Sigmoid colon (tissue), 7 donors: Measurements from ENCODE around the gene CDC42EP2. TPM values are rescaled to one million over a fixed set of nuclear protein-coding genes. Genes with fewer than 3 reads are reported as not detected.
A peak's percentile ranks its signal among the peaks of the same experiment; 100 is the strongest.

Experiments
- DNase-seq: peaks from one replicate; pipeline ENCODE4 v3.0.0-alpha.2; 2019
- H3K27ac ChIP-seq, 4 donors: fragments of 200-600 bp; sonication (generic); one replicate each; pipeline ENCODE4 v1.5.1; 2016 to 2019; ENCODE audit warnings: mild to moderate bottlenecking in 1 of 4
- H3K27me3 ChIP-seq, 3 donors: fragments of 200-600 bp; sonication (generic); one replicate each; pipeline ENCODE4 v1.5.1; 2019; ENCODE audit warnings: mild to moderate bottlenecking in 1 of 3
- H3K36me3 ChIP-seq, 4 donors: fragments of 200-600 bp; sonication (generic); one replicate each; pipeline ENCODE4 v1.5.1; 2016 to 2019
- H3K4me1 ChIP-seq, 4 donors: fragments of 200-600 bp; sonication (generic); one replicate each; pipeline ENCODE4 v1.5.1; 2017 to 2019
- H3K4me3 ChIP-seq, 4 donors: fragments of 200-600 bp; sonication (generic); one replicate each; pipeline ENCODE4 v1.5.1; 2017 to 2019; ENCODE audit warnings: mild to moderate bottlenecking in 2 of 4, moderate library complexity in 1 of 4
- H3K9me3 ChIP-seq, 4 donors: fragments of 200-600 bp in 3 of 4; sonication (generic) in 3 of 4; one replicate each; pipeline versions ENCODE4 v1.5.1 to v1.6.1; 2013 to 2019
- EP300 ChIP-seq, 4 donors: sonication (generic); formaldehyde crosslinking; IDR thresholded peaks; one replicate each; pipeline ENCODE4 v1.6.1; 2017; ENCODE audit warnings: antibody characterized with exemption in 4 of 4
- POLR2A ChIP-seq, 2 donors: fragments of 450-650 bp; IDR thresholded peaks; one replicate each; pipeline ENCODE4 v1.6.1; 2016; ENCODE audit warnings: antibody characterized with exemption in 2 of 2, mild to moderate bottlenecking in 2 of 2, moderate library complexity in 2 of 2
- POLR2AphosphoS5 ChIP-seq, 4 donors: sonication (generic); formaldehyde crosslinking; IDR thresholded peaks; one replicate each; pipeline ENCODE4 v1.6.1; 2017; ENCODE audit warnings: antibody characterized with exemption in 4 of 4
- WGBS, 2 donors: extraction: QIAGEN DNeasy Blood & Tissue Kit; methylation state at CpG; one replicate each; pipeline ENCODE4 v1.1.7; 2013; 5-methylcytosine and 5-hydroxymethylcytosine counted together
- intact Hi-C: fragments of 100-400 bp; cut with DNase I; formaldehyde crosslinking; loops from one replicate; pipeline ENCODE4 v1.15.1; 2023
- polyA plus RNA-seq, 3 donors: library from polyadenylated mRNA; stranded (reverse); fragments of 200-250 nt; gene quantifications; one replicate each; pipeline ENCODE4 v1.2.3, GENCODE V29; 2013
- total RNA-seq, 4 donors: library from RNA; depleted of rRNA; stranded (reverse); fragments of >200 nt; gene quantifications; one replicate each; pipeline ENCODE4 v1.1.0, GENCODE V29; 2016
- TF ChIP-seq, protein P1 (sequence below), 4 experiments: fragments of 450-650 bp in 3 of 4; fragments of 200-600 bp in 1 of 4; IDR thresholded peaks; one replicate each; pipeline ENCODE4 v1.5.1; 2016 to 2019; ENCODE audit warnings: antibody characterized with exemption in 4 of 4, mild to moderate bottlenecking in 3 of 4, moderate library complexity in 2 of 4
- donor health status: healthy with polysubstance abuse.
- donor health status: Bipolar disorder and iron deficiency.
- donor health status: healthy.

CDC42EP2 gene
- total and polyA plus RNA-seq, 7 donors, result 8.8 to 29.1 (median 14.4) TPM

GRCh38 chr11:65291613-65292012 lies 23.1 kb upstream of the CDC42EP2 start:
- intact Hi-C loops, result loop anchor here (10.0 kb wide), 1 partner anchor 213 kb away; no protein-coding TSS in a partner anchor
- no peak for DNase-seq
- no peaks in the 10 kb centered on the region for H3K36me3 ChIP-seq
- H3K27me3 ChIP-seq, result no peaks in the 10 kb centered on the region
- no peaks in the 10 kb centered on the region for H3K9me3 ChIP-seq
- H3K4me1 ChIP-seq, result peaks cover 0 to 82% (median 82%) of the 10 kb centered on the region in 4 donors
- peak overlapping the region; percentile 89 to 95 (median 94) for H3K27ac ChIP-seq
- 62 to 68% methylated on average over 5 of the region's 5 CpGs for WGBS, 2 donors
- TF ChIP-seq POLR2AphosphoS5 (IDR thresholded peaks at IDR 0.05) (peak in 1 of 4 donors; percentile 9), EP300 (IDR thresholded peaks at IDR 0.05) (peak in 2 of 4 donors; percentile 32 to 37), POLR2A (IDR thresholded peaks at IDR 0.05) (no peak)
- TF ChIP-seq, protein P1, sequence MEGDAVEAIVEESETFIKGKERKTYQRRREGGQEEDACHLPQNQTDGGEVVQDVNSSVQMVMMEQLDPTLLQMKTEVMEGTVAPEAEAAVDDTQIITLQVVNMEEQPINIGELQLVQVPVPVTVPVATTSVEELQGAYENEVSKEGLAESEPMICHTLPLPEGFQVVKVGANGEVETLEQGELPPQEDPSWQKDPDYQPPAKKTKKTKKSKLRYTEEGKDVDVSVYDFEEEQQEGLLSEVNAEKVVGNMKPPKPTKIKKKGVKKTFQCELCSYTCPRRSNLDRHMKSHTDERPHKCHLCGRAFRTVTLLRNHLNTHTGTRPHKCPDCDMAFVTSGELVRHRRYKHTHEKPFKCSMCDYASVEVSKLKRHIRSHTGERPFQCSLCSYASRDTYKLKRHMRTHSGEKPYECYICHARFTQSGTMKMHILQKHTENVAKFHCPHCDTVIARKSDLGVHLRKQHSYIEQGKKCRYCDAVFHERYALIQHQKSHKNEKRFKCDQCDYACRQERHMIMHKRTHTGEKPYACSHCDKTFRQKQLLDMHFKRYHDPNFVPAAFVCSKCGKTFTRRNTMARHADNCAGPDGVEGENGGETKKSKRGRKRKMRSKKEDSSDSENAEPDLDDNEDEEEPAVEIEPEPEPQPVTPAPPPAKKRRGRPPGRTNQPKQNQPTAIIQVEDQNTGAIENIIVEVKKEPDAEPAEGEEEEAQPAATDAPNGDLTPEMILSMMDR (IDR thresholded peaks at IDR 0.05), result no peak
- peak overlapping the region in 3 of 4 donors; percentile 7 to 29 (median 26) for H3K4me3 ChIP-seq

- Histone ChIP-seq H3K27me3 (no peaks in the 10 kb centered on the region), H3K4me3 (no peak overlapping the region), H3K9me3 (no peaks in the 10 kb centered on the region), H3K27ac (peak overlapping the region; percentile 89 to 95 (median 94)), H3K36me3 (no peaks in the 10 kb centered on the region), H3K4me1 (peaks cover 0 to 95% (median 94%) of the 10 kb centered on the region in 4 donors)
- intact Hi-C loops, result loop anchor here (10.0 kb wide), 1 partner anchor 212 kb away; no protein-coding TSS in a partner anchor
- no peak for DNase-seq
- TF ChIP-seq EP300 (IDR thresholded peaks at IDR 0.05) (no peak), POLR2A (IDR thresholded peaks at IDR 0.05) (no peak), POLR2AphosphoS5 (IDR thresholded peaks at IDR 0.05) (no peak)
- TF ChIP-seq, protein P1 (IDR thresholded peaks at IDR 0.05), result no peak
- 63 to 78% methylated on average over 5 of the region's 5 CpGs for WGBS, 2 donors
These were observed 21.8 kb upstream of the CDC42EP2 start for GRCh38 chr11:65292890-65293289.

DNA sequence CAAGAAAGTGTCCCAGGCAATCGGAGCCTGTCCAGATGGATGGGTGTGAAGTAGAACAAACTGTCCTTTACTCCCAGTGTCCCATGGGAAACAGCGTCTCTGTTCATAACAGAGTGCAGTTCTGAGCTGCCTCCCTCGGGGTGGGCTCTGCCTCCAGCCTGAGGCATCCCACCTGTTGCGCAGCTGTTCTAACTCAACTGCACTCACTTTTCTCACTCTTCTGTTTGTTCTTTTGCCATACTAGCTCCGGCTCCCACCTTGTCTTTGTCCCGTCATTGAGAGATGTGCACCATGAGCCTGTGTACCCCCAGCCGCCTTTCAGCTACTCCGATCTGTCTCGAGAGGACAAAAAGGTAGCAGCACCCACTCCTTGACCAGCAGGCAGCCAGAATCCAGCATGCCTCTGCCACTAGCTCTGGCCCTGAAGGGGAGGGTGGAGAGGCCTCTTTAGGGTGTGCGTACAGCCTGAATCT lies 20.7 kb upstream of the CDC42EP2 start:
- peak overlapping the region; percentile 89 to 95 (median 94) for H3K27ac ChIP-seq
- peak; percentile 93 for DNase-seq
- TF ChIP-seq POLR2A (IDR thresholded peaks at IDR 0.05), result no peak
- TF ChIP-seq, protein P1 (IDR thresholded peaks at IDR 0.05), result no peak
- TF ChIP-seq POLR2AphosphoS5 (IDR thresholded peaks at IDR 0.05), result peak; percentile 71 to 89 (median 85)
- TF ChIP-seq EP300 (IDR thresholded peaks at IDR 0.05), result peak in 2 of 4 donors; percentile 17 to 82
- peaks cover 0 to 100% (median 99%) of the 10 kb centered on the region in 4 donors for H3K4me1 ChIP-seq
- peak overlapping the region in 1 of 4 donors; percentile 13 for H3K4me3 ChIP-seq
- no peaks in the 10 kb centered on the region for H3K9me3 ChIP-seq
- H3K27me3 ChIP-seq, result no peaks in the 10 kb centered on the region
- 62 to 73% methylated on average over 10 of the region's 10 CpGs for WGBS, 2 donors
- intact Hi-C loops, result loop anchor here (10.0 kb wide), 1 partner anchor 211 kb away; no protein-coding TSS in a partner anchor
- no peaks in the 10 kb centered on the region for H3K36me3 ChIP-seq

DNA sequence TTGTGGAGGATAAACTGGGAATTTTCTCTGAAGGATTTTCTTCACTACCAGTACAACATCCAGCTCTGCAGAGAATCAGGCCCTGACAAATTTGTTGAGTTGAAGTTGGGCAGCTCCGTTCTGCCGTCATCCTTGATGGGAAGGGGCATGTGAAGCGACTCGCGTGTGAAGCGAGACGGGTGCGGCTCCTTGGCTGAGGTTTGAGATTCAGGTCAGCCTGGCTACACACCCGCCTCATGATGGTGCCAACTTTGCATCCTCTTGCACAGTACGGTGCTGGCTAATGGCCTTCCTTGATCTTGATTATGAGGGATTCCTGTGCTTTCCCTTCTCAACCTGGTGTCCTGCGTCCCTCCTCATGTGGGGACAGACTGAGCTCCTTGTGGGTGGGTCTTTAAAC lies 19.7 kb upstream of the CDC42EP2 start:
- peaks cover 0 to 100% (median 100%) of the 10 kb centered on the region in 4 donors for H3K4me1 ChIP-seq
- WGBS, 2 donors, result 90 to 91% methylated on average over 11 of the region's 11 CpGs
- DNase-seq, result no peak
- peak overlapping the region; percentile 89 to 95 (median 94) for H3K27ac ChIP-seq
- no peaks in the 10 kb centered on the region for H3K9me3 ChIP-seq
- intact Hi-C loops, result loop anchor here (10.0 kb wide), 1 partner anchor 210 kb away; no protein-coding TSS in a partner anchor
- H3K4me3 ChIP-seq, result no peak overlapping the region
- no peaks in the 10 kb centered on the region for H3K27me3 ChIP-seq
- H3K36me3 ChIP-seq, result no peaks in the 10 kb centered on the region
- TF ChIP-seq EP300 (IDR thresholded peaks at IDR 0.05), result no peak
- no peak for TF ChIP-seq POLR2A (IDR thresholded peaks at IDR 0.05)
- TF ChIP-seq POLR2AphosphoS5 (IDR thresholded peaks at IDR 0.05), result no peak
- TF ChIP-seq, protein P1 (IDR thresholded peaks at IDR 0.05), result no peak
